DOHH2 (cell line): ENCODE measurements around the gene RIPK4.

ENCODE experiments used
- H3F3A ChIP-seq: fragments of 200-600 bp; sonication (generic), shearing (Covaris generic); 2 replicates; pipeline ENCODE4 v1.6.0; 2016; ENCODE audit warnings: antibody characterized with exemption, mild to moderate bottlenecking; ENCODE audit not compliant: control insufficient read depth, insufficient read depth
- H3K27ac ChIP-seq: fragments of 200-600 bp; sonication (generic); 2 replicates; pipeline ENCODE4 v1.5.1; 2014; ENCODE audit warnings: low read depth, mild to moderate bottlenecking, low read length, moderate library complexity
- H3K27me3 ChIP-seq: fragments of 200-600 bp; sonication (generic); 2 replicates; pipeline ENCODE4 v1.6.1; 2014; ENCODE audit warnings: mild to moderate bottlenecking, low read length, mixed read lengths; ENCODE audit not compliant: control insufficient read depth
- H3K36me3 ChIP-seq: fragments of 200-600 bp; sonication (generic); 2 replicates; pipeline ENCODE4 v1.6.1; 2014; ENCODE audit warnings: mild to moderate bottlenecking, low read length, moderate library complexity, mixed read lengths; ENCODE audit not compliant: control insufficient read depth
- H3K4me1 ChIP-seq: fragments of 200-600 bp; sonication (generic); 2 replicates; pipeline ENCODE4 v1.6.1; 2014; ENCODE audit warnings: mild to moderate bottlenecking, low read length, mixed read lengths; ENCODE audit not compliant: control insufficient read depth
- H3K4me2 ChIP-seq: fragments of 200-600 bp; sonication (generic); 2 replicates; pipeline ENCODE4 v1.6.0; 2014; ENCODE audit warnings: mild to moderate bottlenecking, low read length, moderate library complexity
- H3K4me3 ChIP-seq: fragments of 200-600 bp; sonication (generic); 2 replicates; pipeline ENCODE4 v1.5.1; 2014; ENCODE audit warnings: mild to moderate bottlenecking, low read length, mixed read lengths
- H3K79me2 ChIP-seq: fragments of 200-600 bp; sonication (generic); 2 replicates; pipeline ENCODE4 v1.6.1; 2014; ENCODE audit warnings: mild to moderate bottlenecking, low read length, mixed read lengths; ENCODE audit not compliant: control insufficient read depth
- H3K9me2 ChIP-seq: fragments of 200-600 bp; sonication (generic); replicated peaks from 2 replicates; pipeline ENCODE4 v1.6.1; 2014; ENCODE audit warnings: mild to moderate bottlenecking, low read length, mixed read lengths; ENCODE audit not compliant: control insufficient read depth
- H3K9me3 ChIP-seq: fragments of 200-600 bp; sonication (generic); 2 replicates; pipeline ENCODE4 v1.6.1; 2014; ENCODE audit warnings: antibody characterized with exemption, low read length, mixed read lengths; ENCODE audit not compliant: control insufficient read depth, insufficient read depth
- H4K20me1 ChIP-seq: fragments of 200-600 bp; sonication (generic); 2 replicates; pipeline ENCODE4 v1.6.0; 2014; ENCODE audit warnings: low read depth, mild to moderate bottlenecking, antibody characterized with exemption, low read length, moderate library complexity; ENCODE audit not compliant: control insufficient read depth, insufficient read depth
- CTCF ChIP-seq: fragments of 200-600 bp; sonication (generic); IDR thresholded peaks from one replicate; pipeline ENCODE4 v1.5.1; 2014; ENCODE audit warnings: antibody characterized with exemption, mild to moderate bottlenecking, low read depth, low read length; ENCODE audit not compliant: poor library complexity, severe bottlenecking
- EZH2phosphoT487 ChIP-seq: fragments of 200-600 bp; sonication (generic); IDR thresholded peaks from 2 replicates; pipeline ENCODE4 v1.6.1; 2017; ENCODE audit warnings: borderline replicate concordance, mild to moderate bottlenecking, antibody characterized with exemption, low read length, moderate library complexity, mixed read lengths

RIPK4 gene

GRCh38 chr21:41730367-41730765, 36.5 kb downstream of the RIPK4 start:
- H3K27me3 ChIP-seq, result no peaks in the 10 kb centered on the region; the same call in 1 of the 2 replicates

GRCh38 chr21:41729701-41730366, 37.0 kb downstream of the RIPK4 start:
- Histone ChIP-seq H3K4me2 (peak overlapping the region; percentile 57), H3K9me2 (no peaks in the 10 kb centered on the region), H3K4me3 (peak overlapping the region; percentile 40), H3K4me1 (peaks cover 42% of the 10 kb centered on the region), H3K36me3 (no peaks in the 10 kb centered on the region), H4K20me1 (no peaks in the 10 kb centered on the region), H3K79me2 (no peaks in the 10 kb centered on the region), H3K9me3 (peaks cover 6% of the 10 kb centered on the region; the same call in 1 of the 2 replicates), H3K27me3 (no peaks in the 10 kb centered on the region; the same call in 1 of the 2 replicates), H3F3A (0 out of 2 replicates have a peak, but pooled peaks cover 3% of the 10 kb centered on the region), H3K27ac (peak overlapping the region; percentile 50)
- no peak for TF ChIP-seq EZH2phosphoT487
- TF ChIP-seq CTCF, result no peak

More at GRCh38 chr21:41730367-41730765, 36.5 kb downstream of the RIPK4 start:
- no peaks in the 10 kb centered on the region for H3K9me2 ChIP-seq
- H3K4me1 ChIP-seq, result peaks cover 42% of the 10 kb centered on the region
- H4K20me1 ChIP-seq, result no peaks in the 10 kb centered on the region
- no peak overlapping the region for H3K4me2 ChIP-seq
- H3K27ac ChIP-seq, result no peak overlapping the region
- no peaks in the 10 kb centered on the region for H3K79me2 ChIP-seq
- 0 out of 2 replicates have a peak, but pooled peaks cover 3% of the 10 kb centered on the region for H3F3A ChIP-seq
- peaks cover 6% of the 10 kb centered on the region; the same call in 1 of the 2 replicates for H3K9me3 ChIP-seq
- TF ChIP-seq EZH2phosphoT487 (no peak), CTCF (no peak)
- no peak overlapping the region for H3K4me3 ChIP-seq
- no peaks in the 10 kb centered on the region for H3K36me3 ChIP-seq

- H3F3A ChIP-seq, result 0 out of 2 replicates have a peak, but pooled peaks cover 3% of the 10 kb centered on the region
- H3K4me2 ChIP-seq, result no peak overlapping the region
- no peaks in the 10 kb centered on the region; the same call in 1 of the 2 replicates for H3K27me3 ChIP-seq
Measured at GRCh38 chr21:41727784-41728763, 38.8 kb downstream of the RIPK4 start.

More at GRCh38 chr21:41727784-41728763, 38.8 kb downstream of the RIPK4 start:
- Histone ChIP-seq H3K4me3 (no peak overlapping the region), H3K79me2 (no peaks in the 10 kb centered on the region), H3K9me2 (no peaks in the 10 kb centered on the region), H3K4me1 (peaks cover 42% of the 10 kb centered on the region), H3K36me3 (no peaks in the 10 kb centered on the region), H3K27ac (no peak overlapping the region), H4K20me1 (no peaks in the 10 kb centered on the region), H3K9me3 (peaks cover 6% of the 10 kb centered on the region; the same call in 1 of the 2 replicates)
- no peak for TF ChIP-seq EZH2phosphoT487
- no peak for TF ChIP-seq CTCF
